Left lung (tissue), 10 donors: Measurements from ENCODE around the gene NLN. TPM values are rescaled to one million over a fixed set of nuclear protein-coding genes. Genes with fewer than 3 reads are reported as not detected.
"Not testable (repeated sequence)": the region's sequence is repeated elsewhere in the genome, so short reads cannot be mapped to it uniquely, and the experiment has no call there.

Source experiments
- ATAC-seq: fragments of 200-7000 bp; cut with Tn5 transposase; one replicate; pipeline ENCODE4 v1.9.1; 2020; ENCODE audit warnings: moderate library complexity
- DNase-seq, 4 donors: peaks; one replicate each; pipeline ENCODE4 v3.0.0-alpha.2; 2013 to 2020
- H3K27ac ChIP-seq, 2 donors: fragments of 200-600 bp; sonication (generic) in 1 of 2; one replicate each; pipeline versions ENCODE4 v1.5.0 to v1.8.0; 2020 to 2021
- H3K27me3 ChIP-seq, 2 donors: fragments of 200-600 bp; sonication (generic) in 1 of 2; one replicate each; pipeline versions ENCODE4 v1.5.0 to v1.8.0; 2020 to 2021
- H3K36me3 ChIP-seq, 2 donors: fragments of 200-600 bp; sonication (generic) in 1 of 2; one replicate each; pipeline versions ENCODE4 v1.5.0 to v1.8.0; 2020 to 2021
- H3K4me1 ChIP-seq, 2 donors: fragments of 200-600 bp; one replicate each; pipeline ENCODE4 v1.8.0; 2021
- H3K4me3 ChIP-seq, 2 donors: fragments of 200-600 bp; sonication (generic) in 1 of 2; one replicate each; pipeline versions ENCODE4 v1.5.0 to v1.8.0; 2020 to 2021; ENCODE audit warnings: mild to moderate bottlenecking in 1 of 2
- H3K9me3 ChIP-seq, 2 donors: fragments of 200-600 bp; sonication (generic) in 1 of 2; one replicate each; pipeline versions ENCODE4 v1.5.0 to v1.8.0; 2020 to 2021
- intact Hi-C, 2 donors: fragments of 100-400 bp; cut with DNase I; formaldehyde crosslinking; loops; one replicate each; pipeline versions ENCODE4 v1.11.2 to v1.14.2; 2022
- polyA plus RNA-seq, 6 donors: library from polyadenylated mRNA; unstranded; fragments of 120-200 nt; gene quantifications; one replicate each; pipeline ENCODE4 v1.2.1, GENCODE V29; 2013; ENCODE audit not compliant: insufficient read length in 6 of 6
- total RNA-seq, 2 donors: library from RNA; stranded (reverse); fragmentation: NEBNext Ultra II Directional; extraction: Animal tissue kit (Norgen Biotek cat#: 25700); gene quantifications; one replicate each; pipeline ENCODE4 v1.2.1, GENCODE V29; 2021
- TF ChIP-seq, protein P1 (sequence below), 2 donors: fragments of 200-600 bp; sonication (generic) in 1 of 2; IDR thresholded peaks; one replicate each; pipeline versions ENCODE4 v1.5.0 to v1.8.0; 2021; ENCODE audit warnings: antibody characterized with exemption in 2 of 2
- donor health status: DM: no; HTN: yes; CAD: no.
- donor health status: DM: no; HTN: no; CAD: no.

NLN gene
- total and polyA plus RNA-seq, 8 donors = 18.0 to 29.1 (median 22.3) TPM

DNA sequence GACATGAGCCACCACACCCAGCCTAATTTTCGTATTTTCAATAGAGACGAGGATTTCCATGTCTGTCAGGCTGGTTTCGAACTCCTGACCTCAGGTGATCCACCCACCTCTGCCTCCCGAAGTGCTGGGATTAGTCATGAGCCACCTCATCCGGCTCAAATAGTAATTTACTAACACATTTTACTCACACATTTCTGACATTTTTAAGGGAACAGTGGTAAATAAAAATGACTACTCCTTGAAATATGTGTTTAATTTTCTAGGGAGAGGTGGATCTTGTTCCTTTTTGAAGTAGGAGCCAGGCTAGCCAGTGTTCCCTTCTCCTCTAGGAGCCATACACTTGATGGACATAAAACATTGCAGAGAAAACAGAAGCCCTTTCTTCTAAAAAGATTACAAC lies 149.2 kb downstream of the NLN start:
- TF ChIP-seq, protein P1, sequence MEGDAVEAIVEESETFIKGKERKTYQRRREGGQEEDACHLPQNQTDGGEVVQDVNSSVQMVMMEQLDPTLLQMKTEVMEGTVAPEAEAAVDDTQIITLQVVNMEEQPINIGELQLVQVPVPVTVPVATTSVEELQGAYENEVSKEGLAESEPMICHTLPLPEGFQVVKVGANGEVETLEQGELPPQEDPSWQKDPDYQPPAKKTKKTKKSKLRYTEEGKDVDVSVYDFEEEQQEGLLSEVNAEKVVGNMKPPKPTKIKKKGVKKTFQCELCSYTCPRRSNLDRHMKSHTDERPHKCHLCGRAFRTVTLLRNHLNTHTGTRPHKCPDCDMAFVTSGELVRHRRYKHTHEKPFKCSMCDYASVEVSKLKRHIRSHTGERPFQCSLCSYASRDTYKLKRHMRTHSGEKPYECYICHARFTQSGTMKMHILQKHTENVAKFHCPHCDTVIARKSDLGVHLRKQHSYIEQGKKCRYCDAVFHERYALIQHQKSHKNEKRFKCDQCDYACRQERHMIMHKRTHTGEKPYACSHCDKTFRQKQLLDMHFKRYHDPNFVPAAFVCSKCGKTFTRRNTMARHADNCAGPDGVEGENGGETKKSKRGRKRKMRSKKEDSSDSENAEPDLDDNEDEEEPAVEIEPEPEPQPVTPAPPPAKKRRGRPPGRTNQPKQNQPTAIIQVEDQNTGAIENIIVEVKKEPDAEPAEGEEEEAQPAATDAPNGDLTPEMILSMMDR (IDR thresholded peaks at IDR 0.05) = no peak
- ATAC-seq (peak; percentile 35), DNase-seq (no peak)
- Histone ChIP-seq H3K27ac (no peak overlapping the region), H3K4me3 (no peak overlapping the region), H3K27me3 (no peaks in the 10 kb centered on the region), H3K9me3 (no peaks in the 10 kb centered on the region), H3K36me3 (no peaks in the 10 kb centered on the region), H3K4me1 (peaks cover 0 to 11% of the 10 kb centered on the region in 2 donors)
- intact Hi-C loops = no loop called here

DNA sequence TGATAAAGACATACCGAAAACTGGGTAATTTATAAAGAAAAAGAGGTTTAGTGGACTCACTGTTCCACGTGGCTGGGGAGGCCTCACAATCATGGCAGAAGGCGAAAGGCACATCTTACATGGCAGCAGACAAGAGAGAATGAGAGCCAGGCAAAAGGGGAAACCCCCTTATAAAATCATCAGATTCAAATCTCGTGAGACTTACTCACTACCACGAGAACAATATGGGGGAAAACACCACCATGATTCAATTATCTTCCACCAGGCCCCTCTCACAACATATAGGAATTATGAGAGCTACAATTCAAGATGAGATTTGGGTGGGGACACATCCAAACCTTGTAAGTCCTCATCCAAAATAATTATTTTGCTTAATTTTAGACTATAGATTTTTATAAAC lies 149.8 kb downstream of the NLN start:
- H3K4me3 ChIP-seq, H3K36me3 ChIP-seq, ATAC-seq, H3K27ac ChIP-seq, H3K27me3 ChIP-seq, intact Hi-C loops, H3K9me3 ChIP-seq, DNase-seq, H3K4me1 ChIP-seq: not testable (repeated sequence)

GRCh38 chr5:65873181-65873750 lies 151.3 kb downstream of the NLN start:
- Histone ChIP-seq H3K27me3 (no peaks in the 10 kb centered on the region), H3K9me3 (no peaks in the 10 kb centered on the region), H3K27ac (no peak overlapping the region), H3K36me3 (no peaks in the 10 kb centered on the region), H3K4me3 (no peak overlapping the region), H3K4me1 (no peaks in the 10 kb centered on the region)
- TF ChIP-seq, protein P1 (IDR thresholded peaks at IDR 0.05) = no peak
- ATAC-seq (no peak), DNase-seq (no peak)
- intact Hi-C loops = no loop called here

DNA sequence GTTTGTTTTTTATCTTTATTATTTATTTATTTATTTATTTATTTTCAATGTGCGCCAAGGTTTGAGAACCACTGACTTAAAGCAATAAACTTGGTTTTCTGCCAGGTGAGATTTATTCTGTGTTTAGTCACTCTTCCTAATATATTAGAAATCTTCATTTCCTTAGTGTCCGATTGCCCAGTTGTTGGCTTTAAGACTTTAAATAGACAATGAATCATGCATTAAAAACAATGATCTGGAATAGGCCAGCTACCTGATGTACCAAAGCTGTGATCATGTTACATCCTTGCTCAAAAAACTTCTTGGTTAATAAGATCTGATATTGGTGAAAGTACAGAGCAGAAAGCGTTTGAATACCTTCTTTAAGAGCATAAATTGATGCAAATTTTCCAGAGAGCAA lies 152.2 kb downstream of the NLN start:
- intact Hi-C loops = no loop called here
- Histone ChIP-seq H3K27me3 (no peaks in the 10 kb centered on the region), H3K36me3 (no peaks in the 10 kb centered on the region), H3K4me1 (no peaks in the 10 kb centered on the region), H3K27ac (no peak overlapping the region), H3K9me3 (no peaks in the 10 kb centered on the region), H3K4me3 (no peak overlapping the region)
- no peak for ATAC-seq
- TF ChIP-seq, protein P1 (IDR thresholded peaks at IDR 0.05) = no peak
- DNase-seq = no peak

DNA sequence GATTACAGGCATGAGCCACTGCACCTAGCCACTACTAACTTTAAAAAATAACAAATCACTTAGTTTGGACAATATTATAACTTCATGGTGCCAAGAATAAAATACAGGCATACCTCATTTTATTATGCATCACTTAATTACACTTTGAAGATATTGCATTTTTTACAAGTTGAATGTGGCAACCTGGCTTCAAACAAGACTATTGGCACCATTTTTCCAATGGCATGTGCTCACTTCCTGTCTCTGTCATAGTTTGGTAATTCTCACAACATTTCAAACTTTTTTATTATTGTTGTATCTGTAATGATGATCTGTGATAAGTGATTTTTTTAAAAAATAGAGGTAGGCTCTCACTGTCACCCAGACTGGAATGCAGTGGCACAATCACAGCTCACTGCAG lies 154.5 kb downstream of the NLN start:
- Histone ChIP-seq H3K4me1 (no peaks in the 10 kb centered on the region), H3K27me3 (no peaks in the 10 kb centered on the region), H3K36me3 (no peaks in the 10 kb centered on the region), H3K9me3 (no peaks in the 10 kb centered on the region), H3K4me3 (no peak overlapping the region), H3K27ac (no peak overlapping the region)
- DNase-seq (no peak), ATAC-seq (no peak)
- TF ChIP-seq, protein P1 (IDR thresholded peaks at IDR 0.05) = no peak
- intact Hi-C loops = no loop called here

- H3K27ac ChIP-seq = no peak overlapping the region
- no peaks in the 10 kb centered on the region for H3K27me3 ChIP-seq
- H3K4me3 ChIP-seq = no peak overlapping the region
- DNase-seq (no peak), ATAC-seq (no peak)
- H3K36me3 ChIP-seq = no peaks in the 10 kb centered on the region
- no peaks in the 10 kb centered on the region for H3K4me1 ChIP-seq
- TF ChIP-seq, protein P1 (IDR thresholded peaks at IDR 0.05) = no peak
- no peaks in the 10 kb centered on the region for H3K9me3 ChIP-seq
- intact Hi-C loops = no loop called here
These were observed 155.0 kb downstream of the NLN start for GRCh38 chr5:65876970-65877369.
